ENCODE data around the gene RSAD2. TPM values are rescaled to one million over a fixed set of nuclear protein-coding genes. Genes with fewer than 3 reads are reported as not detected.

RSAD2 gene
- total and polyA plus RNA-seq, 2 donors (not counting 3 experiments of a cell fraction or from before 2014, with no cell fraction given): 0.03 to 0.18 TPM

- no peaks in the 10 kb centered on the region for H3K27me3 ChIP-seq (ENCODE audit: control insufficient read depth in 2 of 2, insufficient read depth in 2 of 2, low read length in 2 of 2)
- DNase-seq (ENCODE audit: low read depth, low spot score): no peak
- H3K79me2 ChIP-seq (ENCODE audit: control insufficient read depth, insufficient read depth, low read length): no peaks in the 10 kb centered on the region
- no peaks in the 10 kb centered on the region for H3K4me1 ChIP-seq (ENCODE audit: control insufficient read depth, extremely low read depth, insufficient read depth, low read length)
- CTCF ChIA-PET: interaction anchor here (1.1 kb wide), 1 partner anchor 9 kb away, joined by 3 read pairs; no protein-coding TSS in a partner anchor
- H3K9me3 ChIP-seq (replicated peaks; ENCODE audit: control insufficient read depth, insufficient read depth, low read length): no peaks in the 10 kb centered on the region
- BruUV-seq (replicated peaks): no TSS peak
- dilution Hi-C loops (cut with MboI; ENCODE audit: extremely low pct_ligation_motif_present, low sequenced_read_pairs): no loop called here
- POLR2A ChIA-PET: no interaction called here
- H3K36me3 ChIP-seq (ENCODE audit: control insufficient read depth in 2 of 2, extremely low read depth in 1 of 2, insufficient read depth in 2 of 2, low read length in 2 of 2): no peaks in the 10 kb centered on the region
- no peak overlapping the region for H2AFZ ChIP-seq (ENCODE audit: low read depth, low read length)
- no peak overlapping the region for H3K27ac ChIP-seq (ENCODE audit: insufficient read depth, low read depth, low read length)
- no peaks in the 10 kb centered on the region for H4K20me1 ChIP-seq (replicated peaks; ENCODE audit: control insufficient read depth, extremely low read depth, insufficient read depth, low read length)
- no peak overlapping the region for H3K4me2 ChIP-seq (ENCODE audit: insufficient read depth, low read length)
- no peak for FAIRE-seq
- H3K4me3 ChIP-seq (replicated peaks in 1 of 3; ENCODE audit: insufficient read depth in 1 of 3, low read depth in 1 of 3, low read length in 3 of 3): no peak overlapping the region
- H3K9ac ChIP-seq (replicated peaks; ENCODE audit: extremely low read depth, insufficient read depth, low read length): no peak overlapping the region
- TF ChIP-seq JUN (IDR thresholded peaks at IDR 0.05; ENCODE audit: borderline replicate concordance, insufficient read depth, insufficient read length, low read depth) (no peak), POLR2AphosphoS5 (IDR thresholded peaks at IDR 0.05; ENCODE audit: insufficient read depth, low read depth, low read length) (no peak), POLR2A (IDR thresholded peaks at IDR 0.05; ENCODE audit: low read depth, low read length) (no peak), GATA2 (IDR thresholded peaks at IDR 0.05; ENCODE audit: insufficient read depth, insufficient read length, low read depth, low read length) (no peak), EZH2 (IDR thresholded peaks at IDR 0.05; ENCODE audit: borderline replicate concordance, low read depth, low read length, severe bottlenecking) (no peak), FOS (IDR thresholded peaks at IDR 0.05; ENCODE audit: borderline replicate concordance, insufficient read depth, low read length) (no peak), MYC (IDR thresholded peaks at IDR 0.05; ENCODE audit: low read depth, low read length) (no peak), CTCF (IDR thresholded peaks at IDR 0.05; ENCODE audit: extremely low read depth in 1 of 2, insufficient read depth in 1 of 2, low read depth in 1 of 2, low read length in 2 of 2) (no peak)
- TF ChIP-seq, protein P1, sequence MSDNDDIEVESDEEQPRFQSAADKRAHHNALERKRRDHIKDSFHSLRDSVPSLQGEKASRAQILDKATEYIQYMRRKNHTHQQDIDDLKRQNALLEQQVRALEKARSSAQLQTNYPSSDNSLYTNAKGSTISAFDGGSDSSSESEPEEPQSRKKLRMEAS (IDR thresholded peaks at IDR 0.05; ENCODE audit: insufficient read depth, insufficient read length): no peak
- intact Hi-C loops (cut with micrococcal nuclease): no loop called here
- no peaks in the 10 kb centered on the region for H3K9me1 ChIP-seq (replicated peaks; ENCODE audit: control insufficient read depth, extremely low read depth, insufficient read depth, low read length)
Observed at GRCh38 chr2:6939071-6939470, 61.5 kb downstream of the RSAD2 start.
